Activated T-cell treated with anti-CD3 and anti-CD28 coated beads, Interleukin-2, amount 50 U/mL, for 72 hours (primary cell): ENCODE data around the gene TBCK. TPM values are rescaled to one million over a fixed set of nuclear protein-coding genes. Genes with fewer than 3 reads are reported as not detected.
A peak's percentile ranks its signal among the peaks of the same experiment; 100 is the strongest.

Experiments used
- ATAC-seq, 2 donors: fragments of 150-1000 bp; cut with Tn5 transposase; replicated peaks in 1 of 2; 2 replicates each; pipeline ENCODE4 v1.10.0; 2021; ENCODE audit warnings: moderate library complexity in 2 of 2, mild to moderate bottlenecking in 1 of 2
- DNase-seq, 2 donors: peaks; one replicate each; pipeline ENCODE4 v3.0.0; 2021 to 2022; ENCODE audit warnings: mixed read lengths in 1 of 2
- H3K27ac Mint-ChIP-seq: one replicate; pipeline ENCODE4 v1.8.0; 2022; ENCODE audit warnings: mild to moderate bottlenecking, moderate library complexity, mixed read lengths
- H3K27me3 Mint-ChIP-seq: one replicate; pipeline ENCODE4 v1.8.0; 2022; ENCODE audit warnings: low read depth, mixed read lengths
- H3K36me3 Mint-ChIP-seq, 2 donors: one replicate each; pipeline ENCODE4 v1.8.0; 2022; ENCODE audit warnings: mixed read lengths in 2 of 2, mild to moderate bottlenecking in 1 of 2; ENCODE audit not compliant: insufficient read depth in 2 of 2
- H3K4me1 Mint-ChIP-seq: one replicate; pipeline ENCODE4 v1.8.0; 2022; ENCODE audit warnings: low read depth, mixed read lengths
- H3K4me3 Mint-ChIP-seq, 2 donors: one replicate each; pipeline ENCODE4 v1.8.0; 2022; ENCODE audit warnings: mild to moderate bottlenecking in 2 of 2, mixed read lengths in 2 of 2, moderate library complexity in 2 of 2
- H3K9me3 Mint-ChIP-seq, 2 donors: one replicate each; pipeline ENCODE4 v1.8.0; 2022; ENCODE audit warnings: mixed read lengths in 2 of 2
- total RNA-seq, 2 donors: library from RNA; stranded (reverse); gene quantifications; one replicate each; pipeline ENCODE4 v1.2.3, GENCODE V29; 2022

The TBCK gene
- total RNA-seq, 2 donors from 2014 or later = 49.0 to 51.9 TPM

DNA sequence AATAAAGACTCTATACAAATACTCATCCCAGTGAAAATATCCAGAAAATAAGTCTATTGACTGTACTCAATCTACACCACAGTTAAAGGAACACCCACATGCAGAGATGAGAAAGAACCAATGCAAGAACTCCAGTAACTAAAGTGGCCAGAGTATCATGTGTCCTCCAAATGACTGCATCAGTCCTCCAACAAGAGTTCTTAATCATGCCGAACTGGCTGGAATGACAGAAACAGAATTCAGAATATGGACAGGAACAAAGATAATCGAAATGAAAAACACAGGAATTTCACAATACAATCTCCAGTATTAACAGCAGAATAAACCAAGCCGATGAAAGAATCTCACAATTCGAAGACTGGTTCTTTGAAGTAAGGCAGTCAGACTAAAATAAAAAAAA, 210.3 kb downstream of the TBCK start:
- H3K4me3 Mint-ChIP-seq = no peak overlapping the region
- peaks cover 33 to 42% of the 10 kb centered on the region in 2 donors for H3K36me3 Mint-ChIP-seq
- no peaks in the 10 kb centered on the region for H3K27me3 Mint-ChIP-seq
- DNase-seq = no peak
- H3K27ac Mint-ChIP-seq = no peak overlapping the region
- H3K9me3 Mint-ChIP-seq = peaks cover 9 to 18% of the 10 kb centered on the region in 2 donors
- no peaks in the 10 kb centered on the region for H3K4me1 Mint-ChIP-seq
- no peak for ATAC-seq

DNA sequence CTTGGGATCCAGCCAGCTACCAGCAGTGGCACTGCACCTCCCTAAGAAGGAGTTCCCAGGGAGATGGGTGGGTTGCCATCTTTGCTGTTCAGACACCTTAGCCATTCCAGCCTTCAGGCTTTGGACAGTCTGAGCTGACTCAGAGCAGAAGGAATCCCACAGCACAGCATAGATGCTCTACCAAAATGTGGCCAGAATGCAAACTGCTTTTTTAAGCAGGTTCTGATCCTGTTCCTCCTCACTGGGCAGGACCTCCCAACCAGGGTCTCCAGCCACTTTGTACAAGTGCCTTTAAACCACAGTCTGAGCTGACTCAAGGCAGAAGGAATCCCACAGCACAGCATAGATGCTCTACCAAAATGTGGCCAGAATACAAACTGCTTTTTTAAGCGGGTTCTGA, 211.7 kb downstream of the TBCK start:
- Mint-ChIP-seq H3K4me3 (no peak overlapping the region), H3K27ac (no peak overlapping the region), H3K36me3 (peaks cover 22 to 31% of the 10 kb centered on the region in 2 donors), H3K9me3 (peaks cover 6 to 9% of the 10 kb centered on the region in 2 donors), H3K4me1 (no peaks in the 10 kb centered on the region), H3K27me3 (no peaks in the 10 kb centered on the region)
- DNase-seq (no peak), ATAC-seq (no peak)

DNA sequence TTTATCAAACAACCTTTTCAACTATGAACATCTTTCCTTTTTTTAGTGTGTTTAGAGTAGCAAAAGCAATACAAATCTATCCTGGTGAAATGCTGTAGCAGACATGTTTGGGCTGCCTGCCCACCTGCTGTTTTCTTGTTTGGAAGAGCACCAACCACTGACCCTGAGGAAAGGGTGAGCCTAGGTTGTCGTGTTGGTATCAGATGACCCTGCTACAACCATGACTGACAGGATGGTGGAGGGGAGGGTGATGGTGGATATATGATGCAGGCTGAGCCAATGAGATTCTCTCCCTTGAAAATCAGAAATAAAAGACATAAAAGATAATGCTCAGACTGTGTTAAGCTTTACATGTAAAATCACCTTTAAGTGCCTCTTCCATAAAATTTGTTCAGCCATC, 219.6 kb downstream of the TBCK start:
- no peak overlapping the region for H3K4me3 Mint-ChIP-seq
- H3K36me3 Mint-ChIP-seq = peaks cover 3 to 28% of the 10 kb centered on the region in 2 donors
- no peaks in the 10 kb centered on the region for H3K4me1 Mint-ChIP-seq
- no peak overlapping the region for H3K27ac Mint-ChIP-seq
- no peaks in the 10 kb centered on the region for H3K27me3 Mint-ChIP-seq
- no peak for DNase-seq
- ATAC-seq = no peak
- H3K9me3 Mint-ChIP-seq = peaks cover 0 to 2% of the 10 kb centered on the region in 2 donors

DNA sequence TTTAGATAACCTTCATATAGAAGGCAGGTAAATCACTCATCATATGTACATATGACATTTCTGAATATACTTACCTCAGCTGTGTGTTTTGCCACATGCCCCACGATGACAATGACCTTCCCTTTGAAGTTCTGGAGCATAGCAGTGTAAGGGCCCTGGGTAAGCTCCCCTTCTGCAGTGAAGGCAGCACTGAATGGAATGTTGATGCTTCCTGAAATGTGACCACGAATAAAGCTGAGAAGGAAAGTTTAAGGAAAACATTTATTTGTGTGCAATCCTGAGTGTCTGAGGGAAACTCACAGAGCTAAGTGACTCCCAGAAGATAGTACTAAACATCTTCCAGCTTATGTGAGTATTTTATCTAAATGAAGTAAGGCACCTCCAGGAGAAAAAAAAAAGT, 220.6 kb downstream of the TBCK start:
- no peak for ATAC-seq
- H3K36me3 Mint-ChIP-seq = peaks cover 13 to 39% of the 10 kb centered on the region in 2 donors
- no peak for DNase-seq
- H3K4me3 Mint-ChIP-seq = no peak overlapping the region
- H3K9me3 Mint-ChIP-seq = peaks cover 3 to 6% of the 10 kb centered on the region in 2 donors
- H3K4me1 Mint-ChIP-seq = no peaks in the 10 kb centered on the region
- no peaks in the 10 kb centered on the region for H3K27me3 Mint-ChIP-seq
- H3K27ac Mint-ChIP-seq = peak overlapping the region; percentile 50

DNA sequence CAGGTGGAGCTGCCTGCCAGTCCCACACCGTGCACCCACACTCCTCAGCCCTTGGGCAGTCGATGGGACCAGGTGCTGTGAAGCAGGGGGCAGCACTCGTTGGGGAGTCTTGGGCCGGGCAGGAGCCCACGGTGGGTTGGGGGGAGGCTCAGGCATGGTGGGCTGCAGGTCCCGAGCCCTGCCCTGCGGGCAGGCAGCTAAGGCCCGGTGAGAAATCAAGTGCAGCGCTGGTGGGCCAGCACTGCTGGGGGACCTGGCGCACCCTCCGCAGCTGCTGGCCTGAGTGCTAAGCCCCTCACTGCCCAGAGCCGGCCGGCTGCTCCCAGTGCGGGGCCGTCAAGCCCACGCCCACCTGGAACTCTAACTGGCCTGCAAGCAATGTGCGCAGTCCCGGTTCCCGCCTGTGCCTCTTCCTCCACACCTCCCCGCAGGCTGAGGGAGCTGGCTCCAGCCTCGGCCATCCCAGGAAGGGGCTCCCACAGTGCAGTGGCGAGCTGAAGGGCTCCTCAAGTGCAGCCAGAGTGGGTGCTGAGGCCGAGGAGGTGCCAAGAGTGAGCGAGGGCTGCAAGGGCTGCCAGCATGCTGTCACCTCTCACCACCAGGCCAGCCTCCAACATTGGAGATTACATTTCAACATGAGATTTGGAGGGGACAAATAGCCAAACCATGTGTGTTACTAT, 223.5 kb downstream of the TBCK start:
- H3K36me3 Mint-ChIP-seq = peaks cover 24 to 51% of the 10 kb centered on the region in 2 donors
- no peak overlapping the region for H3K4me3 Mint-ChIP-seq
- no peak for DNase-seq
- no peaks in the 10 kb centered on the region for H3K4me1 Mint-ChIP-seq
- H3K27me3 Mint-ChIP-seq = no peaks in the 10 kb centered on the region
- peaks cover 3 to 10% of the 10 kb centered on the region in 2 donors for H3K9me3 Mint-ChIP-seq
- ATAC-seq = no peak
- H3K27ac Mint-ChIP-seq = no peak overlapping the region

DNA sequence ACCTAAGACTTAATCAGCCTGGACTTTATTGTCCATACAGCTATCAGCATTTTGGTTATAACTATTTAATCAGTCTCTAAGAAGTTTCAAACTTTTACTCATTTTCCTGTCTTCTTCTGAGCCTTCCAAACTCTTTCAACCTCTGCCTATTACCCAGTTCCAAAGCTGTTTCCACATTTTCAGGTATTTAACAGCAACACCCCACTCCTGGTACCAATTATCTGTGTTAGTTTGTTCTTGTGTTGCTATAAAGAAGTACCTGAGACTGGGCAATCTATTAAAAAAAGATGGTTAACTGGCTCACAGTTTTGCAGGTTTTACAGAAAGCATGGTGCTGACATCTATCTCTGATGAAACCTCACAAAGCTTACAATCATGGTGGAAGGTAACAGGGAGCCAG, 225.2 kb downstream of the TBCK start:
- no peak overlapping the region for H3K27ac Mint-ChIP-seq
- DNase-seq (no peak), ATAC-seq (no peak)
- peaks cover 25 to 58% of the 10 kb centered on the region in 2 donors for H3K36me3 Mint-ChIP-seq
- peaks cover 4 to 12% of the 10 kb centered on the region in 2 donors for H3K9me3 Mint-ChIP-seq
- H3K4me3 Mint-ChIP-seq = no peak overlapping the region
- no peaks in the 10 kb centered on the region for H3K4me1 Mint-ChIP-seq
- H3K27me3 Mint-ChIP-seq = no peaks in the 10 kb centered on the region

DNA sequence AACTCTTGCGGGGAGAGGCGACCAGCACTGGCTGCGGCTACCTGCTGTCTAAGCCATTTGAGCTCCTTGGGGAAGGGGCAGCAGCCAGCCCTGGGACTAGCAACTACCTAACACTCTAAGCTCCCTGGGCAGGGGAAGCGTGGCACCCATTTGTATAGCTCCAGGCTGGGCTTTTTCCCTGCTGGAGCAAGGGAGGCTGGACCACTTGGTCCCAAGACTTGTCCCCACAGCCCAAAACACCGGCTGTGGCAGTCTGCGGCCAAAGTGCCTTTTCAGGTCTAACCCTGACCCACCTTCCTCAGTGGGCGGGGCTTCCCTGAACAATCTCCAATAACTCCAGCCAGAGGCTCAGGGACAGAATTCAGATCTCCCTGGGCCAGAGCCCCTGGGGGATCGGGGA, 232.9 kb downstream of the TBCK start:
- Mint-ChIP-seq H3K4me1 (no peaks in the 10 kb centered on the region), H3K27ac (no peak overlapping the region), H3K27me3 (no peaks in the 10 kb centered on the region), H3K9me3 (peaks cover 17 to 25% of the 10 kb centered on the region in 2 donors), H3K4me3 (no peak overlapping the region), H3K36me3 (peaks cover 27 to 52% of the 10 kb centered on the region in 2 donors)
- DNase-seq (no peak), ATAC-seq (no peak)

DNA sequence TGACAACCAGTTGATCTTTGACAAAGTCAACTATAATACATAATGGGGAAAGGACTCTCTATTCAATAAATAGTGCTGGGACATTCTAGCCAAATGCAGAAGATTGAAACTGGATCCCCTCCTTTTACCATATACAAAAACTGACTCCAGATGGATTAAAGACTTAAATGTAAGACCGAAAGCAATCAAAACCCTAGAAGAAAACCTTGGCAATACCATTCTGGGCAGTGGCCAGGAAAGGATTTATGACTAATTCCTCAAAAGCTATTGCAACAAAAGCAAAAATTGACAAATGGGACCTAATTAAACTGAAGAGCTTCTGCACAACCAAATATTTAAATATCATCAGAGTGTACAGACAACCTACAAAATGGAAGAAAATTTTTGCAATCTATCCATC, 235.6 kb downstream of the TBCK start:
- peaks cover 19 to 30% of the 10 kb centered on the region in 2 donors for H3K9me3 Mint-ChIP-seq
- no peak overlapping the region for H3K27ac Mint-ChIP-seq
- no peak overlapping the region for H3K4me3 Mint-ChIP-seq
- no peak for ATAC-seq
- DNase-seq = no peak
- H3K27me3 Mint-ChIP-seq = no peaks in the 10 kb centered on the region
- H3K4me1 Mint-ChIP-seq = no peaks in the 10 kb centered on the region
- H3K36me3 Mint-ChIP-seq = peaks cover 32 to 53% of the 10 kb centered on the region in 2 donors

DNA sequence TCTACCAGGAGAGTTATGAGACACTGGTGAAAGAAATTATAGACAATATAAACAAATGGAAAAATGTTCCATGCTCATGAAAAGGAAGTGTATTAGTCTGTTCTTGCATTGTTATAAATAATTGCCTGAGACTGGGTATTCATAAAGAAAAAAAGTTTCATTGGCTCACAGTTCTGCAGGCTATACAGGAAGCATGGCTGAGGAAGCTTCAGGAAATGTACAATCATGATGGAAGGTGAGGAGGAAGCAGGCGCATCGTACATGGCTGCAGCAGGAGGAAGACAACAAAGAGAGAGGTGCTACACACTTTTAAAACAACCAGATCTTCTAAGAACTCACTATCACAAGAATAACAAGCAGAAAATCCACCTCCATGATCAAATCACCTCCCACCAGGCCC, 236.4 kb downstream of the TBCK start:
- Mint-ChIP-seq H3K27me3 (no peaks in the 10 kb centered on the region), H3K4me1 (no peaks in the 10 kb centered on the region), H3K4me3 (no peak overlapping the region), H3K9me3 (peaks cover 19 to 30% of the 10 kb centered on the region in 2 donors), H3K27ac (no peak overlapping the region), H3K36me3 (peaks cover 31 to 49% of the 10 kb centered on the region in 2 donors)
- DNase-seq (no peak), ATAC-seq (no peak)

DNA sequence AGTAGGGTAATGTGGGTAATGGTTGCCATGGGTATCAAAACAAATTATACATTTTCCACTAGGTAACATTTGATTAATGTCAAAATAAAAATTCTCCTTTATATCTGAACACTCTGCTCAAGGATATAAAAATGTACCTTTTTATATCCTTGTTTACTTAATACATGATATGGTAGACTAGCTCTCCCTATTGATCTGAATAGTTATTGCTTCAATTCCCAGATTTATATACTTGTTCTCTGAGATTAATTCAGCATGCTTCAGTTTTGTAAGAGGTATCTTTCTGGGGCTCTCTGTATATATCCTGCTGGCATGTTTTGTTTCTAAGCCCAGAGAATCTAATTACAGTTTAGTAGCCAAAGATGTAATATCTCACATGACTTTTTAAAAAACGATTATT, 251.0 kb downstream of the TBCK start:
- H3K4me3 Mint-ChIP-seq = no peak overlapping the region
- peaks cover 0 to 2% of the 10 kb centered on the region in 2 donors for H3K36me3 Mint-ChIP-seq
- no peak for DNase-seq
- no peak overlapping the region for H3K27ac Mint-ChIP-seq
- peaks cover 0 to 6% of the 10 kb centered on the region in 2 donors for H3K9me3 Mint-ChIP-seq
- no peaks in the 10 kb centered on the region for H3K27me3 Mint-ChIP-seq
- no peaks in the 10 kb centered on the region for H3K4me1 Mint-ChIP-seq
- no peak for ATAC-seq

DNA sequence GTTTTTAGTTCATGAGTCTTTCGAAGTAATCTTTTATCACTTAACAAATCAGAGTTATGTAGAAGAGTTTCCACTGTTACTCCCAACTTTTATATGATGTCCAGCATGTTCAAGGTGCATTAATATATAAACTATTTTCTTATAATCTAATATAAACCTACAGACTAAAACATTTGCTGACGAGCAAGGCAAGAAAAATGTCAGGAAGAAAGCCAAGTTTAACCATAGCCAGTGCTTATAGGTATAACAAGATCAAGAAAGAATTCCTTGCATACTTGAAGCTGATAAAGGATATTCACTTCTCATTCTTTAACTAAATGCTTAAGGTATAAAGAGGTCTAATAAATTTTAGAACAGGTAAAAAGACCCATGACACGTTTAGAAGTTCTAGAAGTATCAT, 253.0 kb downstream of the TBCK start:
- Mint-ChIP-seq H3K9me3 (peaks cover 0 to 1% of the 10 kb centered on the region in 2 donors), H3K4me3 (no peak overlapping the region), H3K4me1 (no peaks in the 10 kb centered on the region), H3K27me3 (no peaks in the 10 kb centered on the region), H3K36me3 (peaks cover 0 to 3% of the 10 kb centered on the region in 2 donors), H3K27ac (no peak overlapping the region)
- ATAC-seq (no peak), DNase-seq (no peak)

DNA sequence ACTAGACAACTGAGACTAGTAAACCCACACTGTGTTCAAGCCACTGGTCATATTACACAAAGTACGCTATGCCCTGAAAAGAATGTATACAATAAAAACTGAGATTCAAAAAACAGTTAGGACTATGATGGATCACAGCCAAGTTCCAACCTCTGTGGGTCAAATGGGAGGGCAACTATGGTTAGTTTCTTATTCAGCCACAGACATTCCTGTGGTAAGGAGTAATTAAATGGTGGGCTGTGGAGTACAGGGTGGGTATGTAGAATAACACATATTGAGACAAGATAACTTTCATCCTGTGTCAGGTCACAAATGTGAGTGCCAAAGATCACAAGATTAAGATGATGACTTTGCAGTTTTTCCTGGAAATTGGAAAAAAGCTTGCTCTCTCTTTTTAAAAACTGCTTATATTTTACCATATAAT, 253.5 kb downstream of the TBCK start:
- Mint-ChIP-seq H3K27ac (no peak overlapping the region), H3K36me3 (peaks cover 2 to 3% of the 10 kb centered on the region in 2 donors), H3K9me3 (peaks cover 0 to 1% of the 10 kb centered on the region in 2 donors), H3K4me3 (no peak overlapping the region), H3K4me1 (no peaks in the 10 kb centered on the region), H3K27me3 (no peaks in the 10 kb centered on the region)
- ATAC-seq = no peak
- DNase-seq = no peak

DNA sequence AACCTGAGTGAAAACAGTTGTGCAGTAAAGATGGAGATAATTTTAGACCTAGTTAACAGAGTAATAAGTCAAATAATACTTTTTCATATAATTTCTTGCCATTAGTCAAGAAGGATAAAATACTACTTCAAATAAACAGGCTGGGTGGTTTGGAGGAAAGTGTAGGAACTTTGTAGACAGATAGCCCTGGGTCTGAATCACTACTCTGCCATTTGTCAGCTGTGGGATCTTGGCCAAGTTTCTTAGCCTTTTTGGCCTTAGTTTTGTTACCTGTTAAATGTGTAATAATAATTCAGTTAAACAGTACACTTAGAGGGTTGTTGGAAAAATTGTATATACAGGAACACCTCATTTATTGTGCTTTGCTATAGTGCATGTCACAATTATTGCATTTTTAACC, 257.1 kb downstream of the TBCK start:
- H3K4me1 Mint-ChIP-seq = no peaks in the 10 kb centered on the region
- H3K27me3 Mint-ChIP-seq = no peaks in the 10 kb centered on the region
- H3K36me3 Mint-ChIP-seq = peaks cover 2 to 3% of the 10 kb centered on the region in 2 donors
- no peak overlapping the region for H3K27ac Mint-ChIP-seq
- no peaks in the 10 kb centered on the region for H3K9me3 Mint-ChIP-seq
- no peak overlapping the region for H3K4me3 Mint-ChIP-seq
- no peak for ATAC-seq
- DNase-seq = no peak

DNA sequence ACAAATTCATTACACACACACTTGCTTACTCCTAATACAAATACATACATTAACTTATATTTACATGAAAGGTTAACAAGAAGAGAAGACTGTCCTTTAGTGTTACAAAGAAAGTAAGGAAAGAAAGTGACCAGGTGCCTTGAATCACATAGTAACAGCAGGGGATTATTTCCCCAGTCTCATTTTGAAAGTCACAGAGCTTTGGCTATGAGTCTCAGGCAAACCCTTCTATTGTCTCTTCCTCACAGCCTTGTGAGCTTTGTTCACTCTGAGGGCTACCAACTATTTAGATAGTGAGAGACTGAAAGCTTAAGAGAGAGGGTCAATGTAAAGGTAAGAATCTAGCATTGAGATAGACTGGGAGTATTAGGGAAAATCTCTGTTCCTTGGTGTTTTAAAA, 259.1 kb downstream of the TBCK start:
- H3K27me3 Mint-ChIP-seq = no peaks in the 10 kb centered on the region
- H3K4me3 Mint-ChIP-seq = no peak overlapping the region
- no peak for DNase-seq

More for the DNA sequence above, 259.1 kb downstream of the TBCK start:
- no peaks in the 10 kb centered on the region for H3K9me3 Mint-ChIP-seq
- H3K36me3 Mint-ChIP-seq = peaks cover 2 to 3% of the 10 kb centered on the region in 2 donors
- no peak overlapping the region for H3K27ac Mint-ChIP-seq
- no peak for ATAC-seq
- H3K4me1 Mint-ChIP-seq = no peaks in the 10 kb centered on the region
